HG03571 (cell line): ENCODE data around the gene INTS14.

Experiments
- ATAC-seq: cut with Tn5 transposase; IDR thresholded peaks from one replicate; pipeline ENCODE4 v1.9.1; 2021; ENCODE audit not compliant: unreplicated experiment

Gene INTS14

DNA sequence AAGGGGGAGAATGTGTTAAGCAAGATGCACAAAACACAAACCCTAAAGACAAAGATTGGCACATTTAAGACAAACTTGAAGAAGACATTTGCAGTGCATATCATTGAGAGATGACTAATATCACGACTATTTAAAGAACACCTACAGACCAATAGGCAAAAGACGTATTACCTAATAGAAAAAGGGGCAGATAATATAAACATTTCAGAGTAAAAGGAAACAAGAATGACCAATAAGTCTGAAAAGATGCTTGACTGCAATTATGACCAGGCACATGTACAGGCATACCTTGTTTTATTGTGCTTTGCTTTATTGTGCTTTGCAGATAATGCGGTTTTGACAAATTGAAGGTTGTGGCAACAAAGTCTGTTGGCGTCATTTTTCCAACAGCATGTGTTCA, 75.7 kb downstream of the INTS14 start:
- no peak for ATAC-seq

DNA sequence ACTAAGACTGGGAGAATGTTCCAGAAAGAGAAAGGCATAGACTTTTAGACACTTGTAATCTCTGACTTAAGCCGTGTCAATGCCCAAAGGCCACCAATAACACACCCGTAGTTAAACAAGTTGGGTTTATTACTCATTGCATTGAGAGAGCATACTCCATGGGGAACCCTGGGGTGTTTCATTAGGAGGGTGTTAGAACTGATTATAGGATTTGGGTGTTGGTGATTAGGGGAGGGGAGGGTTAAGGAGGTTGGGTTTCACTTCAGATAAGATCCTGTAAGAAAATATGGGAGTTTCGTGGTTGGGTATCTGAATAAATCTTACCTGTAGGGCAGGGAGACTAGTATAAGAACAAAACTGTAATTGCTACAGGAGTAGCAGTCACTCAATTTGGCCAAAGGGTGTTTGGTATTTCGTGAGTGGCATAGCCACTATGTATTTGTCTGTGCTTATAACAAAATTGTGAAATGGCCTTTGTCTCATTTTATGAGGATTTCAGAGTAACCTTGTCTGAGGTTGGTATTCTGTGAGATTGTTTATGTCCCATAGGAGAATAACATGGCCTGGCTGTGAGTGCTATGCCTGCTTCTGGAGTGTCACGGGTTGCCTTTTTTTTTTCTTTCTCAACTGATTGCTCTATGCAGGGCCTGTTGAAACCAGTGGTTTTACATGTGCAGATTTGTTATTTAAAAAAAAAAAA, 77.7 kb downstream of the INTS14 start:
- no peak for ATAC-seq

DNA sequence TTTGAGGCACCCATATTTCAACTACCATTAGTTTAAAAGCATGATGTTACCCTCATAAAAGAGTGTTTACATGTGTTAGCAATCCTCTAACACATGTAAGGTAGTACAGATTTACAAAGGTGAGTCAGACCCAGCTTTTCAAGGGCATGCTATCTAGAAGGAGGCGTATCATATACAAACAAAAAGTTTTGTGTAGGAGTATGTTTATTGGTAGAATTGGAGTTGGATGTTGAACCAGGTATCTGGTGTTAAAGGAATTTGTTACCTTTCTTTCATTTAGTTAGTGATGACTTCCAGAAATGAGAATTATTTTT, 78.2 kb downstream of the INTS14 start:
- ATAC-seq = no peak

DNA sequence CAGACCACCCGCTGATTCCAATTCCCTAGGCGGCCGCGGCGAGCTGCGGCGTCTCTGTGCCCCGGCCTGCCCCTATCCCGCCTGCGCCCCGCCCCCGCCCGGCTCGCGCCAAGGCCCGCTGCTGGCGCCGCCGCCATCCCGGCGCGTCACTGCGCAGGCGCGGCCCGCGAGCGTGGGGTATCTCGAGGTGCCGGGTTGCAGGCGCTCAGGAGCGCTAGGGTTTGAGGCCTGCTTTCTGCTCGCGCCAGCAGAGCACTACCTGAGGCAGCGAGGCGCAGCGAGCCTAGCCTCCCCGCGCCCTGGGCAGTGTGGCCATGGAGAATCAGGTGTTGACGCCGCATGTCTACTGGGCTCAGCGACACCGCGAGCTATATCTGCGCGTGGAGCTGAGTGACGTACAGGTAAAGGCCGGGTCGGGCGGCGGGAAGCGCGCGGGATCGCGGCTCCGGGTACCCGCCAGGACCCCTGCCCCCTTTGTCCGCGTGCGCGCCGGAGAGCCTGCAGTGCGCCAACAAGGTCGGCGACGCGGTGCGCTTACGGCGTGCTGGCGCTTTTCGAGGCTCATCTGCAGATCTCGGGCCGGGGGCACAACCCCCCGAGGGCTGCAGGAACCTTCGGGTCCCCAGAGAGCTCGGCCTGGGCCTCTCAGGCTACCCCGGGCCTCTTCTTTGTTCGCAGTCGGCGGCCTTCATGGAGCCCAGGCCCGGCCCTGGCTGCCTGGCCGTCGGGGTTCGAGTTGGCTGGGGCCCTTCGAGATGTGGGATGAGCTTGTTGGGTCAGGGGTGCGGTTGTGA, 80.4 kb downstream of the INTS14 start, which contains the start of gene HACD3:
Gene HACD3, plus strand, starts transcription at position 146 of the 794 bp plus-strand sequence. Its CDS starts 169 bp downstream, at position 315.
- ATAC-seq = peak; percentile 80

DNA sequence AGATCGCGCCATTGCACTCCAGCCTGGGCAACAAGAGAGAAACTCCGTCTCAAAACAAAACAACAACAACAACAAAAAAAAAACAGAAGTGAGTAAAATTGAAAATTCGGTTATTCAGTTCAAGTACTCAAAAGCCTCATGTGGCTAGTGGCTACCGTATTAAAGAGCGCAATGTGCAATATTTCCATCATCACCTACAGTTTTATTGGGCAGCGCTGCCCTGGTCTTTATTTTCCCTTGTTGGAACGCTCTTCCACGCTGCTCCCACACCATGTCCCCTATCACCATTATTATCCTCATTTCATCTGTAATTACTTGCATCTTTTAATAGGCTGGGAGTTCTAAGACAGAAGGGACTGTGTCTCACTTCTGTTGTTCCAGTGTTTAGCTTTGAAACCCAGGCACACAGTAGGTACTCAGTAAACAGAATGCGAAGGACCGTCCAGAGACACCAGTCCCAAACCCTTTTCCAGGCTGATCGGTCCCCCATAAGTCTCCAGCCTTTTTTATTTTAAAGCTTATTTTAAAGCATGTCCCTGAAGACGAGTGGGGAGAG, 81.1 kb downstream of the INTS14 start:
- no peak for ATAC-seq
